ENCODE measurements around the gene FAM3C. TPM values are rescaled to one million over a fixed set of nuclear protein-coding genes. Genes with fewer than 3 reads are reported as not detected.

The FAM3C gene
- total RNA-seq, 1 donor from 2014 or later = 59.3 TPM

- no peak for DNase-seq
- intact Hi-C loops (cut with micrococcal nuclease) = no loop called here
- H3K27ac Mint-ChIP-seq = peak overlapping the region; percentile 11
- peaks cover 46% of the 10 kb centered on the region for H3K36me3 Mint-ChIP-seq (ENCODE audit: low read depth)
- ATAC-seq (ENCODE audit: low read depth) = no peak
- ChIA-PET POLR2A (interaction anchor here (1.8 kb wide), 1 partner anchor 8 kb away, joined by 3 read pairs; no protein-coding TSS in a partner anchor), CTCF (interaction anchor here (1.5 kb wide), 1 partner anchor 25 kb away, joined by 4 read pairs; no protein-coding TSS in a partner anchor)
- H3K4me3 Mint-ChIP-seq = no peak overlapping the region
- peaks cover 64% of the 10 kb centered on the region for H3K4me1 Mint-ChIP-seq
- TF ChIP-seq CTCF (IDR thresholded peaks at IDR 0.05) = no peak
- H3K9me3 Mint-ChIP-seq = peaks cover 8% of the 10 kb centered on the region
- no peaks in the 10 kb centered on the region for H3K27me3 Mint-ChIP-seq
Observed at GRCh38 chr7:121305109-121305508, 91.0 kb downstream of the FAM3C start.

GRCh38 chr7:121304102-121304658, 91.9 kb downstream of the FAM3C start:
- H3K4me3 Mint-ChIP-seq = no peak overlapping the region
- no peaks in the 10 kb centered on the region for H3K27me3 Mint-ChIP-seq
- H3K36me3 Mint-ChIP-seq (ENCODE audit: low read depth) = peaks cover 40% of the 10 kb centered on the region
- H3K27ac Mint-ChIP-seq = no peak overlapping the region
- ChIA-PET CTCF (interaction anchor here (1.5 kb wide), 1 partner anchor 25 kb away, joined by 4 read pairs; no protein-coding TSS in a partner anchor), POLR2A (interaction anchor here (0.5 to 1.8 kb wide), 2 partner anchors 9 kb away, joined by 3 to 6 read pairs; no protein-coding TSS in a partner anchor)
- TF ChIP-seq CTCF (IDR thresholded peaks at IDR 0.05) = no peak
- peaks cover 64% of the 10 kb centered on the region for H3K4me1 Mint-ChIP-seq
- H3K9me3 Mint-ChIP-seq = peaks cover 5% of the 10 kb centered on the region
- ATAC-seq (ENCODE audit: low read depth) (no peak), DNase-seq (no peak)
- intact Hi-C loops (cut with micrococcal nuclease) = no loop called here

- POLR2A ChIA-PET = interaction anchor here (1.7 to 1.8 kb wide), 2 partner anchors 9 to 124 kb away, joined by 3 to 5 read pairs; no protein-coding TSS in a partner anchor
Observed at GRCh38 chr7:121303422-121304101, 92.5 kb downstream of the FAM3C start.

GRCh38 chr7:121302214-121302745, 93.8 kb downstream of the FAM3C start:
- Mint-ChIP-seq H3K27ac (peak overlapping the region; percentile 81), H3K36me3 (ENCODE audit: low read depth) (peaks cover 29% of the 10 kb centered on the region), H3K4me3 (peak overlapping the region; percentile 5), H3K9me3 (peaks cover 5% of the 10 kb centered on the region), H3K4me1 (peaks cover 56% of the 10 kb centered on the region), H3K27me3 (no peaks in the 10 kb centered on the region)
- DNase-seq = no peak
- CTCF ChIA-PET = no interaction called here
- peak; percentile 97 for ATAC-seq (ENCODE audit: low read depth)
- POLR2A ChIA-PET = interaction anchor here (1.0 to 1.7 kb wide), 2 partner anchors 28 to 123 kb away, joined by 5 to 8 read pairs; no protein-coding TSS in a partner anchor
- intact Hi-C loops (cut with micrococcal nuclease) = loop anchor here (1.0 to 2.0 kb wide), 4 partner anchors 12 to 122 kb away; no protein-coding TSS in a partner anchor
- TF ChIP-seq CTCF (IDR thresholded peaks at IDR 0.05) = no peak

More at GRCh38 chr7:121303422-121304101, 92.5 kb downstream of the FAM3C start:
- Mint-ChIP-seq H3K27ac (no peak overlapping the region), H3K36me3 (ENCODE audit: low read depth) (peaks cover 35% of the 10 kb centered on the region), H3K4me1 (peaks cover 61% of the 10 kb centered on the region), H3K4me3 (no peak overlapping the region), H3K9me3 (peaks cover 5% of the 10 kb centered on the region), H3K27me3 (no peaks in the 10 kb centered on the region)
- ATAC-seq (ENCODE audit: low read depth) (no peak), DNase-seq (no peak)
- intact Hi-C loops (cut with micrococcal nuclease) = loop anchor here (2.0 kb wide), 2 partner anchors 17 to 25 kb away; no protein-coding TSS in a partner anchor
- no peak for TF ChIP-seq CTCF (IDR thresholded peaks at IDR 0.05)
- CTCF ChIA-PET = interaction anchor here (1.5 kb wide), 1 partner anchor 26 kb away, joined by 4 read pairs; no protein-coding TSS in a partner anchor

Measured in activated B cell treated with CpG ODN at 0.5 μM for 24 hours (primary cell).